Spleen (tissue), 7 donors: Measurements from ENCODE around the gene CMAS.

Experiments
- CTCF ChIP-seq, 11 experiments: fragments of 200-600 bp in 7 of 11; fragments of 450-650 bp in 4 of 11; sonication (generic) in 4 of 11; IDR thresholded peaks in 8 of 11; conservative IDR thresholded peaks in 3 of 11; 1 replicate in 7 of 11; 2 replicates in 4 of 11; pipeline versions ENCODE4 v1.4.0 to v1.8.0; 2016 to 2021; ENCODE audit warnings: antibody characterized with exemption in 11 of 11, inconsistent platforms in 4 of 11, mild to moderate bottlenecking in 1 of 11
- POLR2A ChIP-seq, 3 donors: fragments of 450-650 bp; IDR thresholded peaks; one replicate each; pipeline ENCODE4 v1.5.1; 2017; ENCODE audit warnings: antibody characterized with exemption in 3 of 3, mild to moderate bottlenecking in 1 of 3
- POLR2AphosphoS5 ChIP-seq, 3 donors: sonication (generic); formaldehyde crosslinking; IDR thresholded peaks; one replicate each; pipeline ENCODE4 v1.5.1; 2017; ENCODE audit warnings: antibody characterized with exemption in 3 of 3
- donor health status: DM: no; HTN: no; CAD: no; lungs with moderate emphysema.
- donor health status: DM: no; HTN: no; CAD: no.
- donor health status: DM: no; HTN: no; CAD: no.

- TF ChIP-seq POLR2AphosphoS5 (IDR thresholded peaks at IDR 0.05), result peak; percentile 86 to 89 (median 87)
- TF ChIP-seq CTCF (IDR thresholded peaks at IDR 0.05 in 8 of 11, conservative IDR thresholded peaks at IDR 0.05 in 3 of 11), result no peak
- TF ChIP-seq POLR2A (IDR thresholded peaks at IDR 0.05), result peak in 1 of 3 donors; percentile 35
These were observed at the start of gene CMAS for GRCh38 chr12:22046090-22046967.
